SK-N-SH treated with all-trans-retinoic acid at 6 μM for 48 hours (cell line): ENCODE measurements around the gene BAZ1A.

Experiments used
- ATAC-seq: fragments of 200-7000 bp; cut with Tn5 transposase; 3 replicates; pipeline ENCODE4 v1.9.1; 2020; ENCODE audit warnings: mild to moderate bottlenecking, moderate library complexity
- ARNTL ChIP-seq: fragments of 450-650 bp; formaldehyde crosslinking; IDR thresholded peaks from 2 replicates; pipeline ENCODE4 v1.5.0; 2020; ENCODE audit warnings: low read depth, mild to moderate bottlenecking, moderate library complexity, borderline replicate concordance
- BACH2 ChIP-seq: fragments of 250-450 bp; sonication (Bioruptor Pico); IDR thresholded peaks from 2 replicates; pipeline ENCODE4 v1.9.0; 2021; ENCODE audit warnings: mild to moderate bottlenecking, borderline replicate concordance
- CREB5 ChIP-seq: fragments of 250-450 bp; sonication (Bioruptor Pico); IDR thresholded peaks from 2 replicates; pipeline ENCODE4 v1.5.1; 2020; ENCODE audit warnings: low read depth, mild to moderate bottlenecking, moderate library complexity
- CSDC2 ChIP-seq: fragments of 250-450 bp; sonication (Bioruptor Pico); IDR thresholded peaks from 2 replicates; pipeline ENCODE4 v1.5.0; 2020; ENCODE audit warnings: mild to moderate bottlenecking, moderate library complexity
- CSRNP3 ChIP-seq: fragments of 250-450 bp; sonication (Bioruptor Pico); IDR thresholded peaks from 2 replicates; pipeline ENCODE4 v1.5.1; 2021; ENCODE audit warnings: mild to moderate bottlenecking, moderate library complexity
- ESRRG ChIP-seq: fragments of 250-450 bp; sonication (Bioruptor Pico); IDR thresholded peaks from 2 replicates; pipeline ENCODE4 v1.6.1; 2021; ENCODE audit warnings: mild to moderate bottlenecking
- GLIS3 ChIP-seq: fragments of 250-450 bp; sonication (Bioruptor Pico); IDR thresholded peaks from 2 replicates; pipeline ENCODE4 v1.5.0; 2020; ENCODE audit warnings: mild to moderate bottlenecking, moderate library complexity
- ISL1 ChIP-seq: fragments of 250-450 bp; sonication (Bioruptor Pico); IDR thresholded peaks from 2 replicates; pipeline ENCODE4 v2.1.2; 2022; ENCODE audit warnings: mild to moderate bottlenecking, moderate library complexity
- PATZ1 ChIP-seq: fragments of 250-450 bp; sonication (Bioruptor Pico); IDR thresholded peaks from 2 replicates; pipeline ENCODE4 v1.8.0; 2020; ENCODE audit warnings: mild to moderate bottlenecking, moderate library complexity, borderline replicate concordance
- POU6F1 ChIP-seq: fragments of 250-450 bp; sonication (Bioruptor Pico); IDR thresholded peaks from 2 replicates; pipeline ENCODE4 v1.8.0; 2021; ENCODE audit warnings: low read depth, mild to moderate bottlenecking, moderate library complexity, borderline replicate concordance
- PPARA ChIP-seq: fragments of 250-450 bp; sonication (Bioruptor Pico); IDR thresholded peaks from 2 replicates; pipeline ENCODE4 v1.5.0; 2020; ENCODE audit warnings: mild to moderate bottlenecking, borderline replicate concordance
- RARB ChIP-seq: fragments of 250-450 bp; sonication (Bioruptor Pico); IDR thresholded peaks from 2 replicates; pipeline ENCODE4 v1.8.0; 2021; ENCODE audit warnings: mild to moderate bottlenecking, moderate library complexity
- SNAI2 ChIP-seq: fragments of 250-450 bp; sonication (Bioruptor Pico); IDR thresholded peaks from 2 replicates; pipeline ENCODE4 v1.5.0; 2020; ENCODE audit warnings: mild to moderate bottlenecking, moderate library complexity
- TCF4 ChIP-seq: fragments of 250-450 bp; sonication (Bioruptor Pico); IDR thresholded peaks from 2 replicates; pipeline ENCODE4 v1.8.0; 2021; ENCODE audit warnings: mild to moderate bottlenecking, moderate library complexity, borderline replicate concordance
- TOX ChIP-seq: fragments of 250-450 bp; sonication (Bioruptor Pico); IDR thresholded peaks from 2 replicates; pipeline ENCODE4 v1.8.0; 2021; ENCODE audit warnings: mild to moderate bottlenecking, moderate library complexity, borderline replicate concordance
- TSHZ2 ChIP-seq: fragments of 250-450 bp; sonication (Bioruptor Pico); IDR thresholded peaks from 2 replicates; pipeline ENCODE4 v1.5.0; 2020; ENCODE audit warnings: mild to moderate bottlenecking, moderate library complexity
- ZC3H10 ChIP-seq: fragments of 250-450 bp; sonication (Bioruptor Pico); IDR thresholded peaks from 2 replicates; pipeline ENCODE4 v1.5.1; 2021; ENCODE audit warnings: mild to moderate bottlenecking, moderate library complexity
- ZFP3 ChIP-seq: fragments of 250-450 bp; sonication (Bioruptor Pico); IDR thresholded peaks from 2 replicates; pipeline ENCODE4 v1.5.0; 2020; ENCODE audit warnings: mild to moderate bottlenecking, moderate library complexity
- ZFP30 ChIP-seq: fragments of 450-650 bp; formaldehyde crosslinking; IDR thresholded peaks from 2 replicates; pipeline ENCODE4 v1.5.0; 2022; ENCODE audit warnings: mild to moderate bottlenecking, moderate library complexity
- ZNF565 ChIP-seq: fragments of 450-650 bp; formaldehyde crosslinking; conservative IDR thresholded peaks from 2 replicates; pipeline ENCODE4 v1.5.0; 2020; ENCODE audit warnings: low read depth, mild to moderate bottlenecking, moderate library complexity
- ZNF70 ChIP-seq: fragments of 450-650 bp; formaldehyde crosslinking; IDR thresholded peaks from 2 replicates; pipeline ENCODE4 v1.5.0; 2020; ENCODE audit warnings: mild to moderate bottlenecking, moderate library complexity
- ZNF8 ChIP-seq: fragments of 450-650 bp; formaldehyde crosslinking; IDR thresholded peaks from 2 replicates; pipeline ENCODE4 v1.5.0; 2020; ENCODE audit warnings: mild to moderate bottlenecking, moderate library complexity

BAZ1A gene

GRCh38 chr14:34911209-34912150 is 36.3 kb upstream of the BAZ1A start:
- ATAC-seq: no peak; the same call in 2 of the 3 replicates
- TF ChIP-seq POU6F1 (CRISPR knock-in tag): no peak
- TF ChIP-seq ARNTL (CRISPR knock-in tag): no peak
- TF ChIP-seq ZFP3 (CRISPR knock-in tag): no peak
- no peak for TF ChIP-seq ESRRG (CRISPR knock-in tag)
- no peak for TF ChIP-seq TSHZ2 (CRISPR knock-in tag)
- no peak for TF ChIP-seq CSRNP3 (CRISPR knock-in tag)
- no peak for TF ChIP-seq TOX
- TF ChIP-seq CREB5 (CRISPR knock-in tag): no peak
- TF ChIP-seq TCF4 (CRISPR knock-in tag): no peak
- TF ChIP-seq SNAI2: no peak
- TF ChIP-seq ZNF70 (CRISPR knock-in tag): no peak
- no peak for TF ChIP-seq GLIS3
- no peak for TF ChIP-seq ZC3H10
- no peak for TF ChIP-seq PPARA (CRISPR knock-in tag)
- no peak for TF ChIP-seq CSDC2 (CRISPR knock-in tag)
- TF ChIP-seq ISL1: no peak
- TF ChIP-seq ZFP30: no peak
- TF ChIP-seq BACH2 (CRISPR knock-in tag): no peak

GRCh38 chr14:34906287-34906686 is 31.1 kb upstream of the BAZ1A start:
- ATAC-seq: no peak
- TF ChIP-seq POU6F1 (CRISPR knock-in tag): no peak
- TF ChIP-seq ZFP30: no peak
- TF ChIP-seq CSRNP3 (CRISPR knock-in tag): no peak
- TF ChIP-seq ZNF565 (CRISPR knock-in tag): no peak
- no peak for TF ChIP-seq PATZ1 (CRISPR knock-in tag)
- no peak for TF ChIP-seq ZNF70 (CRISPR knock-in tag)
- TF ChIP-seq ISL1: no peak
- no peak for TF ChIP-seq BACH2 (CRISPR knock-in tag)
- TF ChIP-seq TSHZ2 (CRISPR knock-in tag): no peak
- no peak for TF ChIP-seq RARB (CRISPR knock-in tag)
- TF ChIP-seq ZNF8 (CRISPR knock-in tag): no peak
- no peak for TF ChIP-seq ZC3H10
